ENCODE data around the gene UQCC3. TPM values are rescaled to one million over a fixed set of nuclear protein-coding genes. Genes with fewer than 3 reads are reported as not detected.
A peak's percentile ranks its signal among the peaks of the same experiment; 100 is the strongest.

UQCC3 gene
- polyA plus RNA-seq, 1 of the 3 experiments (the other 2 are of a cell fraction), result 24.8 TPM

DNA sequence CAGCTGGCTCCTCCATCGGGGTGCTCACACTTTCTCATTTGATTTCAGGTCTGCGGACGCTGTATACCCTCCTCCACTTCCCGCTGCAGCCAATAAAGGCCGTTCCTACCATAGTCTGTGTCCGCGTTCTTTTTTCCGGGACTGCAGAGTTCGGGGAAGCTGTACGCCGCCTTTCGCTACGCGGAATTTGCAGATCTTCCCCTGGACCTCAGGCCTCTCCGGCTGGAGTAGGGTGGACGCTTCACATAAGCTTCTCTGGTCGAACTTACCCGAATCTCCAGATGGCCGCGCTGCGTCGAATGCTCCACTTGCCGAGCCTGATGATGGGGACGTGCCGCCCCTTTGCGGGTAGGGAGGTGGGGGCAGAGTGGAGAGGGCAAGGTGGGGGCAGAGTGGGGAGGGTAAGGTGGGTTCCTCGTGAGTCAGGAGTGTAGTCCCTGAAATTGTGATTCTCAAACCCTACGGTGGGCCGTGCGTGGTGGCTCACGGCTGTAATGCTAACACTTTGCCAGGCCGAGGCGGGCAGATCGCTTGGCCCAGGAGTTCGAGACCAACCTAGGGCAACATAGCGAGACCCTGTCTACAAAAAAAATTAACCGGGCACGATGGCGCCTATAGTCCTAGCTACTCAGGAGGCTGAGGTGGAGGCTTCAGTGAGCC is 5.7 kb upstream of the UQCC3 start:
- Histone ChIP-seq H3F3A (replicated peaks; ENCODE audit: insufficient read depth) (peaks cover 34% of the 10 kb centered on the region), H3K9ac (peak overlapping the region; percentile 92), H3K27ac (ENCODE audit: low read depth in 2 of 2, low read length in 1 of 2) (peak overlapping the region; percentile 91 to 92), H3K9me2 (no peaks in the 10 kb centered on the region), H2AFZ (ENCODE audit: low read depth) (no peak overlapping the region), H3K4me2 (peak overlapping the region; percentile 96), H3K4me3 (ENCODE audit: low read depth in 2 of 2, low read length in 1 of 2) (peak overlapping the region; percentile 78 to 95), H4K20me1 (ENCODE audit: insufficient read depth) (no peaks in the 10 kb centered on the region), H3K4me1 (ENCODE audit: control insufficient read depth in 1 of 2, insufficient read depth in 2 of 2, low read depth in 1 of 2, low read length in 1 of 2) (peaks cover 16 to 21% of the 10 kb centered on the region in 2 experiments; a peak in 3 of 4 replicates), H3K36me3 (replicated peaks in 1 of 2; ENCODE audit: control insufficient read depth in 1 of 2, insufficient read depth in 2 of 2, low read length in 1 of 2) (peaks cover 20 to 36% of the 10 kb centered on the region in 2 experiments), H3K79me2 (ENCODE audit: insufficient read depth) (peaks cover 65% of the 10 kb centered on the region), H3K9me3 (no peaks in the 10 kb centered on the region), H3K27me3 (ENCODE audit: insufficient read depth) (no peaks in the 10 kb centered on the region)
- peak; percentile 62 for DNase-seq
- ChIA-PET POLR2A (interaction anchor here (0.7 to 3.7 kb wide), 32 partner anchors 8 to 270 kb away, joined by 3 to 52 read pairs (median 11); partner anchors contain the start of genes B3GAT3, BSCL2, EEF1G and EML3), CTCF (interaction anchor here (0.8 to 1.7 kb wide), 11 partner anchors 13 to 215 kb away, joined by 3 to 7 read pairs (median 4); partner anchors contain the start of genes EML3, GANAB, INTS5 and SLC3A2)
- WGBS (ENCODE audit: low lambda C conversion rate), result 1% methylated on average over 38 of the region's 39 CpGs
- peak; percentile 34; the same call in 1 of the 2 replicates for TF ChIP-seq POLR2AphosphoS5 (IDR thresholded peaks at IDR 0.05; ENCODE audit: low read depth, low read length)
- TF ChIP-seq, protein P1, sequence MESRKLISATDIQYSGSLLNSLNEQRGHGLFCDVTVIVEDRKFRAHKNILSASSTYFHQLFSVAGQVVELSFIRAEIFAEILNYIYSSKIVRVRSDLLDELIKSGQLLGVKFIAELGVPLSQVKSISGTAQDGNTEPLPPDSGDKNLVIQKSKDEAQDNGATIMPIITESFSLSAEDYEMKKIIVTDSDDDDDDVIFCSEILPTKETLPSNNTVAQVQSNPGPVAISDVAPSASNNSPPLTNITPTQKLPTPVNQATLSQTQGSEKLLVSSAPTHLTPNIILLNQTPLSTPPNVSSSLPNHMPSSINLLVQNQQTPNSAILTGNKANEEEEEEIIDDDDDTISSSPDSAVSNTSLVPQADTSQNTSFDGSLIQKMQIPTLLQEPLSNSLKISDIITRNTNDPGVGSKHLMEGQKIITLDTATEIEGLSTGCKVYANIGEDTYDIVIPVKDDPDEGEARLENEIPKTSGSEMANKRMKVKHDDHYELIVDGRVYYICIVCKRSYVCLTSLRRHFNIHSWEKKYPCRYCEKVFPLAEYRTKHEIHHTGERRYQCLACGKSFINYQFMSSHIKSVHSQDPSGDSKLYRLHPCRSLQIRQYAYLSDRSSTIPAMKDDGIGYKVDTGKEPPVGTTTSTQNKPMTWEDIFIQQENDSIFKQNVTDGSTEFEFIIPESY (IDR thresholded peaks at IDR 0.05; ENCODE audit: borderline replicate concordance, low read depth), result no peak

DNA sequence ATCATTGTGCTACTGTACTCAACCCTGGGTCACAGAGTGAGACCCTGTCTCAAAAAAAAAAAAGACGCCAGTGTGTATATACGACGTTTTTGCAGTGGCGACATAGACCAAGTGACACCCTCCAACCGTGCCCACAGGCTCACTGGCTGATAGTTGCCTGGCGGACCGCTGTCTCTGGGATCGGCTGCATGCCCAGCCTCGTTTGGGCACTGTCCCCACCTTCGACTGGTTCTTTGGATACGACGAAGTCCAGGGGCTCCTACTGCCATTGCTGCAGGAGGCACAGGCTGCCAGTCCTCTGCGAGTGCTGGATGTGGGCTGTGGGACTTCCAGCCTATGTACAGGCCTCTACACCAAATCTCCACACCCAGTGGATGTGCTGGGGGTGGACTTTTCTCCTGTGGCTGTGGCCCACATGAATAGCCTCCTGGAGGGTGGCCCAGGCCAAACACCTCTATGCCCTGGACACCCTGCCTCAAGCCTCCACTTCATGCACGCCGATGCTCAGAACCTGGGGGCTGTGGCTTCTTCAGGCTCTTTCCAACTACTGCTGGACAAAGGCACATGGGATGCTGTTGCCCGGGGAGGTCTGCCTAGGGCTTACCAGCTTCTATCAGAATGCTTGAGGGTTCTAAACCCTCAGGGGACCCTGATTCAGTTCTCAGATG is 5.1 kb upstream of the UQCC3 start:
- Histone ChIP-seq H3K79me2 (ENCODE audit: insufficient read depth) (peaks cover 71% of the 10 kb centered on the region), H3K27me3 (ENCODE audit: insufficient read depth) (no peaks in the 10 kb centered on the region), H3K27ac (ENCODE audit: low read depth in 2 of 2, low read length in 1 of 2) (peak overlapping the region; percentile 91 to 92), H2AFZ (ENCODE audit: low read depth) (no peak overlapping the region), H3K9me2 (no peaks in the 10 kb centered on the region), H3K9ac (peak overlapping the region; percentile 92), H3K4me3 (ENCODE audit: low read depth in 2 of 2, low read length in 1 of 2) (peak overlapping the region; percentile 78 to 95), H3K4me1 (ENCODE audit: control insufficient read depth in 1 of 2, insufficient read depth in 2 of 2, low read depth in 1 of 2, low read length in 1 of 2) (peaks cover 16 to 21% of the 10 kb centered on the region in 2 experiments; a peak in 3 of 4 replicates), H3K4me2 (peak overlapping the region; percentile 96), H4K20me1 (ENCODE audit: insufficient read depth) (no peaks in the 10 kb centered on the region), H3F3A (replicated peaks; ENCODE audit: insufficient read depth) (peaks cover 38% of the 10 kb centered on the region), H3K36me3 (replicated peaks in 1 of 2; ENCODE audit: control insufficient read depth in 1 of 2, insufficient read depth in 2 of 2, low read length in 1 of 2) (peaks cover 20 to 32% of the 10 kb centered on the region in 2 experiments), H3K9me3 (no peaks in the 10 kb centered on the region)
- 29% methylated on average over 13 of the region's 16 CpGs for WGBS (ENCODE audit: low lambda C conversion rate)
- TF ChIP-seq POLR2AphosphoS5 (IDR thresholded peaks at IDR 0.05; ENCODE audit: low read depth, low read length), result no peak; the same call in 1 of the 2 replicates
- TF ChIP-seq, protein P2, sequence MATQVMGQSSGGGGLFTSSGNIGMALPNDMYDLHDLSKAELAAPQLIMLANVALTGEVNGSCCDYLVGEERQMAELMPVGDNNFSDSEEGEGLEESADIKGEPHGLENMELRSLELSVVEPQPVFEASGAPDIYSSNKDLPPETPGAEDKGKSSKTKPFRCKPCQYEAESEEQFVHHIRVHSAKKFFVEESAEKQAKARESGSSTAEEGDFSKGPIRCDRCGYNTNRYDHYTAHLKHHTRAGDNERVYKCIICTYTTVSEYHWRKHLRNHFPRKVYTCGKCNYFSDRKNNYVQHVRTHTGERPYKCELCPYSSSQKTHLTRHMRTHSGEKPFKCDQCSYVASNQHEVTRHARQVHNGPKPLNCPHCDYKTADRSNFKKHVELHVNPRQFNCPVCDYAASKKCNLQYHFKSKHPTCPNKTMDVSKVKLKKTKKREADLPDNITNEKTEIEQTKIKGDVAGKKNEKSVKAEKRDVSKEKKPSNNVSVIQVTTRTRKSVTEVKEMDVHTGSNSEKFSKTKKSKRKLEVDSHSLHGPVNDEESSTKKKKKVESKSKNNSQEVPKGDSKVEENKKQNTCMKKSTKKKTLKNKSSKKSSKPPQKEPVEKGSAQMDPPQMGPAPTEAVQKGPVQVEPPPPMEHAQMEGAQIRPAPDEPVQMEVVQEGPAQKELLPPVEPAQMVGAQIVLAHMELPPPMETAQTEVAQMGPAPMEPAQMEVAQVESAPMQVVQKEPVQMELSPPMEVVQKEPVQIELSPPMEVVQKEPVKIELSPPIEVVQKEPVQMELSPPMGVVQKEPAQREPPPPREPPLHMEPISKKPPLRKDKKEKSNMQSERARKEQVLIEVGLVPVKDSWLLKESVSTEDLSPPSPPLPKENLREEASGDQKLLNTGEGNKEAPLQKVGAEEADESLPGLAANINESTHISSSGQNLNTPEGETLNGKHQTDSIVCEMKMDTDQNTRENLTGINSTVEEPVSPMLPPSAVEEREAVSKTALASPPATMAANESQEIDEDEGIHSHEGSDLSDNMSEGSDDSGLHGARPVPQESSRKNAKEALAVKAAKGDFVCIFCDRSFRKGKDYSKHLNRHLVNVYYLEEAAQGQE (IDR thresholded peaks at IDR 0.05; ENCODE audit: low read depth, low read length), result no peak
- peak; percentile 28; the same call in 1 of the 2 replicates for TF ChIP-seq SIN3A (IDR thresholded peaks at IDR 0.05; ENCODE audit: borderline replicate concordance, low read depth, low read length)
- TF ChIP-seq MXI1 (IDR thresholded peaks at IDR 0.05; ENCODE audit: low read depth, low read length), result 0 out of 2 replicates have a peak, but pooled peaks have one; percentile 34
- TF ChIP-seq, protein P3, sequence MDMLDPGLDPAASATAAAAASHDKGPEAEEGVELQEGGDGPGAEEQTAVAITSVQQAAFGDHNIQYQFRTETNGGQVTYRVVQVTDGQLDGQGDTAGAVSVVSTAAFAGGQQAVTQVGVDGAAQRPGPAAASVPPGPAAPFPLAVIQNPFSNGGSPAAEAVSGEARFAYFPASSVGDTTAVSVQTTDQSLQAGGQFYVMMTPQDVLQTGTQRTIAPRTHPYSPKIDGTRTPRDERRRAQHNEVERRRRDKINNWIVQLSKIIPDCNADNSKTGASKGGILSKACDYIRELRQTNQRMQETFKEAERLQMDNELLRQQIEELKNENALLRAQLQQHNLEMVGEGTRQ (IDR thresholded peaks at IDR 0.05; ENCODE audit: borderline replicate concordance, low read depth, low read length), result no peak
- ChIA-PET CTCF (interaction anchor here (1.0 to 1.8 kb wide), 5 partner anchors 13 to 41 kb away, joined by 3 to 6 read pairs (median 4); partner anchors contain the start of genes BSCL2, GANAB, GNG3 and INTS5), POLR2A (interaction anchor here (0.7 to 3.7 kb wide), 18 partner anchors 10 to 271 kb away, joined by 3 to 52 read pairs (median 14); partner anchors contain the start of genes B3GAT3, BSCL2, EEF1G and GANAB)
- no peak for DNase-seq

Data from SK-N-SH (cell line).